PC-3 (cell line): ENCODE data around the gene EIF4ENIF1. TPM values are rescaled to one million over a fixed set of nuclear protein-coding genes. Genes with fewer than 3 reads are reported as not detected.

ENCODE experiments used
- ATAC-seq: fragments of 200-7000 bp; cut with Tn5 transposase; 2 replicates; pipeline ENCODE4 v1.9.1; 2020; ENCODE audit warnings: mild to moderate bottlenecking, moderate library complexity
- BruUV-seq: library from RNA; stranded (reverse); fragments of 400-500 nt; replicated peaks from 2 replicates; lab custom pipeline; 2021; lab: Mats Ljungman, UMichigan
- CTCF ChIA-PET: fragments of 300-600 bp; sonication (Branson Sonifier 250); formaldehyde crosslinking; loops from one replicate; lab custom pipeline; 2022; ENCODE audit warnings: antibody characterized with exemption; lab: Charles Lee
- POLR2A ChIA-PET: fragments of 300-600 bp; sonication (Branson Sonifier 250); formaldehyde crosslinking; loops from one replicate; lab custom pipeline; 2022; ENCODE audit warnings: antibody characterized with exemption; ENCODE audit not compliant: unreplicated experiment; lab: Charles Lee
- DNase-seq: peaks from one replicate; pipeline ENCODE4 v3.0.0-alpha.2; 2015
- H2AFZ ChIP-seq: fragments of 300-600 bp; sonication (generic); 2 replicates; pipeline ENCODE4 v1.6.0; 2016; ENCODE audit warnings: antibody characterized with exemption, low read length
- H3F3A ChIP-seq: fragments of 300-600 bp; sonication (generic); one replicate; pipeline ENCODE4 v1.6.0; 2017; ENCODE audit warnings: antibody characterized with exemption, low read length, control low read depth, mild to moderate bottlenecking; ENCODE audit not compliant: unreplicated experiment
- H3K27ac ChIP-seq: fragments of 300-600 bp; sonication (generic); 2 replicates; pipeline ENCODE4 v1.5.1; 2016; ENCODE audit warnings: mild to moderate bottlenecking, low read length
- H3K27me3 ChIP-seq: fragments of 300-600 bp; sonication (generic); 2 replicates; pipeline ENCODE4 v1.6.1; 2016; ENCODE audit warnings: low read length, mixed read lengths
- H3K36me3 ChIP-seq: fragments of 300-600 bp; sonication (generic); 2 replicates; pipeline ENCODE4 v1.6.1; 2016; ENCODE audit warnings: low read depth, mixed run types, low read length, mixed read lengths
- H3K4me1 ChIP-seq: fragments of 300-600 bp; sonication (generic); 2 replicates; pipeline ENCODE4 v1.5.1; 2016; ENCODE audit warnings: low read length; ENCODE audit not compliant: insufficient read depth
- H3K4me2 ChIP-seq: fragments of 300-600 bp; sonication (generic); 2 replicates; pipeline ENCODE4 v1.6.0; 2016; ENCODE audit warnings: low read length
- H3K4me3 ChIP-seq: fragments of 300-600 bp; sonication (generic); 2 replicates; pipeline ENCODE4 v1.5.1; 2016; ENCODE audit warnings: mild to moderate bottlenecking, low read length, mixed read lengths
- H3K79me2 ChIP-seq: fragments of 300-600 bp; sonication (generic); 2 replicates; pipeline ENCODE4 v1.6.1; 2017; ENCODE audit warnings: low read length, mixed read lengths
- H3K9ac ChIP-seq: fragments of 300-600 bp; sonication (generic); 2 replicates; pipeline ENCODE4 v1.6.0; 2016; ENCODE audit warnings: mild to moderate bottlenecking, low read length
- H3K9me2 ChIP-seq: fragments of 300-600 bp; sonication (generic); replicated peaks from 2 replicates; pipeline ENCODE4 v1.6.1; 2016; ENCODE audit warnings: mixed run types, low read length, mixed read lengths
- H3K9me3 ChIP-seq: fragments of 300-600 bp; sonication (generic); 2 replicates; pipeline ENCODE4 v1.6.1; 2016; ENCODE audit warnings: low read length, mixed read lengths
- H4K20me1 ChIP-seq: fragments of 300-600 bp; sonication (generic); 2 replicates; pipeline ENCODE4 v1.6.1; 2016; ENCODE audit warnings: low read length, mixed read lengths
- EZH2 ChIP-seq: fragments of 300-600 bp; sonication (generic); IDR thresholded peaks from one replicate; pipeline ENCODE4 v1.6.1; 2017; ENCODE audit warnings: antibody characterized with exemption, mild to moderate bottlenecking, low read length; ENCODE audit not compliant: unreplicated experiment
- EZH2phosphoT487 ChIP-seq: fragments of 300-600 bp; sonication (generic); IDR thresholded peaks from 2 replicates; pipeline ENCODE4 v1.6.1; 2018; ENCODE audit warnings: mild to moderate bottlenecking, antibody characterized with exemption, low read length, borderline replicate concordance
- intact Hi-C: fragments of 100-400 bp; cut with micrococcal nuclease; formaldehyde crosslinking; loops from 2 replicates; pipeline ENCODE4 v1.9.0; 2023
- total RNA-seq: library from RNA; depleted of rRNA; stranded (reverse); fragments of >200 nt; gene quantifications from 2 replicates; pipeline ENCODE4 v1.2.3, GENCODE V29; 2014
- TF ChIP-seq, protein P1 (sequence below): fragments of 300-600 bp; sonication (generic); conservative IDR thresholded peaks from 2 replicates; pipeline ENCODE4 v1.5.1; 2017; ENCODE audit warnings: antibody characterized with exemption, low read depth, mild to moderate bottlenecking, low read length

EIF4ENIF1 gene
- total RNA-seq, 1 experiment from 2014 or later: 5.3 TPM

DNA sequence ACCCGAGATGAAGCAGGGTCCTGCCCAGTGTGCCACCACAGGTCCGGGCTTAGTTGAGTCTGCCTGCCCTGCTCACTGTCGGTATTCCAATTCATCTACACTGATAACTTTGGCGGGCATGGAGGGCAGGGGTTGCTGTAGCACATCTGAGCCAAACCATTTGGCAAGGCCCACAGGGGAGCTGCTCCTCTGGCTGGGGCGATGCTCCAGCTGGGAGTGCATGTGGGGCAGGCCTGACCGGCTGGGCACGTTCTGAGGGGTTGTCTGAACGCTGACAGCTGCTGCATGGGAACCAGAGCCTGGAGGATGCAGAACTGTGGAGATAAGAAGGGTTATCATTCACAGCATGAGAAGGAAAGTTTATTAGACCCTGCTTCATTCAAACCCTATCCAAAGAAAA, 49.8 kb downstream of the EIF4ENIF1 start:
- Histone ChIP-seq H3K27me3 (no peaks in the 10 kb centered on the region), H4K20me1 (no peaks in the 10 kb centered on the region), H2AFZ (no peak overlapping the region), H3K4me1 (no peaks in the 10 kb centered on the region), H3K27ac (no peak overlapping the region), H3K9ac (no peak overlapping the region), H3F3A (no peaks in the 10 kb centered on the region), H3K9me2 (no peaks in the 10 kb centered on the region), H3K79me2 (no peaks in the 10 kb centered on the region), H3K4me3 (no peak overlapping the region), H3K4me2 (no peak overlapping the region), H3K9me3 (no peaks in the 10 kb centered on the region), H3K36me3 (peaks cover 34% of the 10 kb centered on the region)
- POLR2A ChIA-PET: no interaction called here
- intact Hi-C loops: no loop called here
- BruUV-seq: no TSS peak
- TF ChIP-seq, protein P1, sequence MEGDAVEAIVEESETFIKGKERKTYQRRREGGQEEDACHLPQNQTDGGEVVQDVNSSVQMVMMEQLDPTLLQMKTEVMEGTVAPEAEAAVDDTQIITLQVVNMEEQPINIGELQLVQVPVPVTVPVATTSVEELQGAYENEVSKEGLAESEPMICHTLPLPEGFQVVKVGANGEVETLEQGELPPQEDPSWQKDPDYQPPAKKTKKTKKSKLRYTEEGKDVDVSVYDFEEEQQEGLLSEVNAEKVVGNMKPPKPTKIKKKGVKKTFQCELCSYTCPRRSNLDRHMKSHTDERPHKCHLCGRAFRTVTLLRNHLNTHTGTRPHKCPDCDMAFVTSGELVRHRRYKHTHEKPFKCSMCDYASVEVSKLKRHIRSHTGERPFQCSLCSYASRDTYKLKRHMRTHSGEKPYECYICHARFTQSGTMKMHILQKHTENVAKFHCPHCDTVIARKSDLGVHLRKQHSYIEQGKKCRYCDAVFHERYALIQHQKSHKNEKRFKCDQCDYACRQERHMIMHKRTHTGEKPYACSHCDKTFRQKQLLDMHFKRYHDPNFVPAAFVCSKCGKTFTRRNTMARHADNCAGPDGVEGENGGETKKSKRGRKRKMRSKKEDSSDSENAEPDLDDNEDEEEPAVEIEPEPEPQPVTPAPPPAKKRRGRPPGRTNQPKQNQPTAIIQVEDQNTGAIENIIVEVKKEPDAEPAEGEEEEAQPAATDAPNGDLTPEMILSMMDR: no peak
- no peak for TF ChIP-seq EZH2phosphoT487
- TF ChIP-seq EZH2: no peak
- CTCF ChIA-PET: no interaction called here
- ATAC-seq (no peak), DNase-seq (no peak)

DNA sequence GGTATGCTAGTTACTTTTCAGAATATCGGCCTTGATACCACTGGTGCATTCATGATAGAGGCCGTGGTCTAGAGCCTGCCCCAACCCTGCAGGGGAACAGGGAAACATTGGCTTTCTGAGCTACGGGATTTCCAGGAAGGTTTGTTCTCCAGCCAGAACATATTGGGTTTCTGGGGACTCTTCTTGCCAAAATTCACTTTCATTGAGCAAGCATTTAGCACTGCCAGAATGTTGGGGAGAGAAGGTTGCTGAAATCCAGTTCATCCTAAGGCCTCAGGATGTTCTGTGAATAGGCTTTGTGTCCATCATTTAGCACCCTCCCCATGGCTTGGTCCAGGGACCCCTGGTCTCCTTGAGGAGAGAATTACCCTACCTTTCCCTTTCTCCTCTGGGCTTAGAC, 53.5 kb downstream of the EIF4ENIF1 start:
- no peak for ATAC-seq
- no TSS peak for BruUV-seq
- H3K79me2 ChIP-seq: no peaks in the 10 kb centered on the region
- H3K27ac ChIP-seq: no peak overlapping the region
- H3K4me2 ChIP-seq: no peak overlapping the region
- H3F3A ChIP-seq: no peaks in the 10 kb centered on the region
- H2AFZ ChIP-seq: no peak overlapping the region
- ChIA-PET POLR2A (no interaction called here), CTCF (no interaction called here)
- H3K36me3 ChIP-seq: peaks cover 53% of the 10 kb centered on the region
- H3K4me1 ChIP-seq: no peaks in the 10 kb centered on the region
- TF ChIP-seq EZH2: no peak
- no peak for TF ChIP-seq EZH2phosphoT487
- TF ChIP-seq, protein P1: no peak
- H3K9ac ChIP-seq: no peak overlapping the region
- DNase-seq: no peak
- no peak overlapping the region for H3K4me3 ChIP-seq
- no peaks in the 10 kb centered on the region for H4K20me1 ChIP-seq
- no peaks in the 10 kb centered on the region for H3K9me2 ChIP-seq
- H3K9me3 ChIP-seq: no peaks in the 10 kb centered on the region
- intact Hi-C loops: no loop called here
- H3K27me3 ChIP-seq: no peaks in the 10 kb centered on the region

DNA sequence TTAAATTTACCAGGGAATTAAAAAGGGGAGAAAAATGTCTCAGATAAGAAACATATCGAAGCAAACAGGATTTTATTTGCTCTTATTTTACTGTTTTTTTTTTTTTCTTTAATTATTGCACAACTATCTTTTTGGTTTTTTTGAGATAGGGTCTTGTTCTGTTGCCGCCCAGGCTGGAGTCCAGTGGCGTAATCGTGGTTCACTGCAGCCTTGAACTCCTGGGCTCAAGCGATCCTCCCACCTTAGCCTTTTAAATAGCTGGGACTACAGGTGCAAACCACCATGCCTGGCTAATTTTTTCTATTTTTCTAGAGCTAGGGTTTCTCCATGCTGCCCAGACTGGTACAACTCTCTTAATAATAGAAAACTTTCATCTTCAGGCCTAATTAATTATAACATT, 57.7 kb downstream of the EIF4ENIF1 start:
- no peak for TF ChIP-seq EZH2
- no peak for TF ChIP-seq EZH2phosphoT487
- TF ChIP-seq, protein P1: no peak
- no TSS peak for BruUV-seq
- H3K9me2 ChIP-seq: no peaks in the 10 kb centered on the region
- no peak overlapping the region for H3K9ac ChIP-seq
- H3K4me3 ChIP-seq: no peak overlapping the region
- H3K4me1 ChIP-seq: no peaks in the 10 kb centered on the region
- H3K9me3 ChIP-seq: no peaks in the 10 kb centered on the region
- peaks cover 33% of the 10 kb centered on the region for H3K36me3 ChIP-seq
- no peak overlapping the region for H3K4me2 ChIP-seq
- no peaks in the 10 kb centered on the region for H3K79me2 ChIP-seq
- no peak for ATAC-seq
- CTCF ChIA-PET: no interaction called here
- H3F3A ChIP-seq: no peaks in the 10 kb centered on the region
- no peak overlapping the region for H2AFZ ChIP-seq
- POLR2A ChIA-PET: no interaction called here
- intact Hi-C loops: no loop called here
- DNase-seq: no peak
- H3K27ac ChIP-seq: no peak overlapping the region
- H4K20me1 ChIP-seq: no peaks in the 10 kb centered on the region
- H3K27me3 ChIP-seq: no peaks in the 10 kb centered on the region
